Left colon (tissue), 2 donors: ENCODE results near the gene MPHOSPH9. TPM values are rescaled to one million over a fixed set of nuclear protein-coding genes. Genes with fewer than 3 reads are reported as not detected.
A peak's percentile ranks its signal among the peaks of the same experiment; 100 is the strongest.

Experiments used
- ATAC-seq: fragments of 200-7000 bp; cut with Tn5 transposase; one replicate; pipeline ENCODE4 v1.9.1; 2020; ENCODE audit warnings: mild to moderate bottlenecking, moderate library complexity
- DNase-seq, 2 donors: peaks; one replicate each; pipeline ENCODE4 v3.0.0-alpha.2; 2020
- intact Hi-C, 2 donors: fragments of 100-400 bp; cut with DNase I in 1 of 2; cut with micrococcal nuclease in 1 of 2; formaldehyde crosslinking; loops; one replicate each; pipeline versions ENCODE4 v1.11.2 to v1.14.0; 2022; cut with DNase I, micrococcal nuclease
- total RNA-seq, 2 donors: library from RNA; stranded (reverse); fragmentation: NEBNext Ultra II Directional; extraction: Animal tissue kit (Norgen Biotek cat#: 25700); gene quantifications; one replicate each; pipeline ENCODE4 v1.2.1, GENCODE V29; 2021
- donor health status: DM: no; HTN: no; CAD: no.
- donor health status: DM: yes; HTN: yes; CAD: no.

Gene MPHOSPH9
- total RNA-seq, 2 donors from 2014 or later = 12.3 to 19.8 TPM

DNA sequence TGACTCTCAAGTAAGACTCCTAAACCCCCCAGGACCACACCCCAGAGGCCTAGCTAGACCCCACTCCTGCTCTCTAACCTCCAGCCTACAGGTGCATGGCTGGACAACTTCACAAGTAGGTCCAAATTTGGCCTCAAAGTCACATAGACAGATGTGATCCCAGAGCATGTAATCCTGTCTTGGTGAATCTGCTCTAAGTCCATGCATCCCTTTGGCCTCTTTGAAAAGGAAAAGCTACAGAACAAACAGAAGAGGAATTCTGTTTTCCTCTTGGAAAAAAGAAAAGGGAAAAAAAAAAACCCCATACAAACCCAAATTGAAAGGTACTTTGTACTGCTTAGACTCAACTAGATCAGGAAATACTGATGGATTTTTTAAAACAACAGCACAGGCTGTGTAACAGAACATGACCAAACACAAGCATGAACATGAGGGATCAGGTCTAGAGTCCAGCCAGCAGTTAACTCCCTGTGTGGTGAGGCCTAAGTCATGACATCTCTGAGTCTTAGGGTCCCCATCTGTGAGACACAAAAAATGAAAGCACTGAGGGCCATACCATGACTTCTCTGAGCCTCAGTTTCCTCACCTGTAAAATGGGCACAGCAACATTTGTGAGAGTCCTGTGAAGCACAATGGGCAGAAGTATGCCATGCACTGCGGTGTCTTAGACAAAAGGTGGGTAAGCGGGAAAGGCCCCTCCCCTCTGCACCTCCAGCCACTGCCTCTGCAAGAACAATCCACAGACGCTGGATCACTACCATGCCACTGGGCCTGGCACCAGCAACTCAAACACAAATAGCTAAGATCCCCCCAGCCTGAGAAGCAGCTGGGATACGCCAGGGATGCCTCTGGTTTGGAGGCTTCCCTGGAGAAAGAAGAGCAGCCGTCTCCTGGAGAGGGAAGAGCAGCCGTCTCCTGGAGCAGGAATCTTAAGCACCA lies 92.0 kb downstream of the MPHOSPH9 start:
- DNase-seq = no peak
- peak; percentile 27 for ATAC-seq

GRCh38 chr12:123139926-123140675 lies 92.8 kb downstream of the MPHOSPH9 start:
- intact Hi-C loops = no loop called here
- DNase-seq = peak; percentile 62 to 71
- ATAC-seq = peak; percentile 54

More for the DNA sequence above, 92.0 kb downstream of the MPHOSPH9 start:
- intact Hi-C loops = no loop called here

DNA sequence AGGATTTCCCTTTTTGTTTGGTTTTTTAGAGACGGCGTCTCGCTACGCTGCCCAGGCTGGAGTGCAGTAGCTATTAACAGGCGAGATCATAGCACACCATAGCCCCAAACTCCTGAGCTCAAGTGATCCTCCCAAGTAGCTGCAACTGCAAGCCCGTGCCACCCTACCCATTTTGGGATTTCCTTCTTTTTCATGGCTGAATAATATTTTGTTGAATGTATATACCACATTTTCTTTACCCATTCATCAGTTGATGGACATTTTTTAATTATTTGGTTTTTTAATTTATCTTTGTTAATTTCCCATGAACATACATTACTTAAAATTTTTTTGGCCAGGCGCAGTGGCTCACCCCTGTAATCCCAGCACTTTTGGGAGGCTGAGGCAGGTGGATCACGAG lies 97.3 kb downstream of the MPHOSPH9 start:
- ATAC-seq = no peak
- intact Hi-C loops = no loop called here
- no peak for DNase-seq

DNA sequence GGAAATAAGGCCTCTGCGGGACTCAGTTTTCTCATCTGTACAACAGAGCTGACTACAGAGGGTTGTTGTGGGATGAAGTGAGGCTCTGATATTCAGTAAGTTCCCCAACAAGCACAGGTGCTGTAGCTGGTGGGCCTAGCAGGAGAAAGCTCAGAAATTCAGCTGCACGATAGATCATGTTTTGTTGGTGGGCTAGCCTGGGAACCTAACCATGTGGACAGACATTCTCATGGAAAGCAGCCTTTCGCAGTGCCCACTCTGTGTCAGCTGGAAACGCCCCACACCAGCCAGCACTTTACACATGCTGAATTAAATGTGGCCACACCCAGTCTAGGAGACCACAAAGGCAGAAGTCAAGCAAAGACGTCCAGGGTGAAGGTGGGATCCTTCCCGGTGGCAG lies 98.1 kb downstream of the MPHOSPH9 start:
- intact Hi-C loops = no loop called here
- ATAC-seq = no peak
- no peak for DNase-seq

GRCh38 chr12:123134271-123134671 lies 98.7 kb downstream of the MPHOSPH9 start:
- intact Hi-C loops = no loop called here
- ATAC-seq (no peak), DNase-seq (no peak)

DNA sequence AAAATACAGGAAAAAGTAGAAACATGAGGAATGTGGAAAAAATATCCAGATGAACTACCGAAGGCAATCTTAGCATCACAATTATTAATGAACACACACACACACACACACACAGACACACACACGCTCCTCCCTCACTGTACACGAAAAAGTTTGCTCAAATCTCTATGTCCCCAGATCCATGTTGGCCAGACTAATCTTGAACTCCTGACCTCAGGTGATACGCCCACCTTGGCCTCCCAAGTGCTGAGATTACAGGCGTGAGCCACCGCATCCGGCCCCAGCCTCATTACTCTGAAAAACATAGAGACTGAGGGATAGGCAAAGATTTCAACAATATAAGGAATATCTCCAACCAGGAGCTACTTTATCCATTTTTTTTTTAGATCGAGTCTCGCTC lies 99.2 kb downstream of the MPHOSPH9 start:
- DNase-seq (no peak), ATAC-seq (no peak)
- intact Hi-C loops = no loop called here

DNA sequence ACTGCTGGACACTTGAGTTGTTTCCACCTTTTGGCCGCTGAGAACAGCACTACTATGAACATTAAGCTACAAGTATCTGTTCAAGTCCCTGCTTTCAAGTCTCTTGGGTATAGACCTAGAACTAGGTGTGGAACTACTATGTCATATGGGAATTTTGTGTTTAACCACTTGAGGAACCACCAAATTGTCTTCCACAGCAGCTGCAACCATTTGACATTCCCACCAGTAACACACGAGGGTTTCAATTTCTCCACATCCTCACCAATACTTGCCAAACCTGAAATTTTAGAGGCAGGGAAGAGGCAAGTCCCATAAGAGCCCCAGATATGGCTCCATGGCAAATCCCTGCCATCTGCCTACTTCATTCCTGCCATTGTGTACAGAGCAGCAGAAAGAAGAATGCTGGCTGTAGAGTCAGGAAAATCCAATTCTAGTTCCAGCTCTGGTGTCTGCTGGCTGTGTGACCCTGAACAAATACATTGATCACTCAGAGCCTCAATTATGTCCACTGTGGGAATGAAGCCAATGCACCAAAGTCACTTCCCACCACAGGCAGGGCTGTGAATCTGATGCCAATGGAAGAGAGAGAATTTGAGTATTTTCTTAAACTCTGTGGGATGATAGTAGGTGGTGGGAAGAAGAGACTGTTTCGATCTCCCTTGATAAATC lies 99.9 kb downstream of the MPHOSPH9 start:
- DNase-seq (no peak), ATAC-seq (no peak)
- intact Hi-C loops = no loop called here

GRCh38 chr12:123131879-123132402 lies 101.0 kb downstream of the MPHOSPH9 start:
- intact Hi-C loops = no loop called here
- ATAC-seq = peak; percentile 83
- peak; percentile 62 to 74 for DNase-seq

DNA sequence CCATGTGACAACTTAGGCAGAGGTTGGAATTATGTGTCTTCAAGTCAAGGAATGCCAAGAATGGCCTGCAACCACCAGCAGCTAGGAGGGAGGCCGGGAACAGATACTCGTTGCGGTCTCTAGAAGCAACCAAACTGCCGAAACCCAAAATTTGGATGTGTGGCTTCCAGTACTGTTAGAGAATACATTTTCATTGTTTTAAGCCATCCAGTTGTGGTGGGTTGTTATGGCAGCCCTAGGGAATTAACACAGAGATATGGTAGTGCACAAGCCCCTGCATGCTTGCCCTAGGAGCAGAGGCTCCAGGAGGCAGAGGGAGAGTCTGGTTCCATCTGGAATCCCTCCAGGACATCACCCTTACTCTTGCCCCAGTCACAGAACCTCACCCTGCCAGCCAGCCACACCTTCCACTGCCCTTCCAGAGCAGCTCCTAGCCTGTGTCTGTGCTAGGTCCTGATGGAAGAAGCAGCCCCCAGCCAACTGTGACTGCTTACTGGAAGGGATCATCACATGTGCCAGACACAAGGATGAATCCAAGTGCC lies 101.6 kb downstream of the MPHOSPH9 start:
- DNase-seq = peak; percentile 57 to 65
- ATAC-seq = peak; percentile 82
- intact Hi-C loops = no loop called here

GRCh38 chr12:123129621-123130020 lies 103.3 kb downstream of the MPHOSPH9 start:
- DNase-seq (no peak), ATAC-seq (no peak)
- intact Hi-C loops = no loop called here

DNA sequence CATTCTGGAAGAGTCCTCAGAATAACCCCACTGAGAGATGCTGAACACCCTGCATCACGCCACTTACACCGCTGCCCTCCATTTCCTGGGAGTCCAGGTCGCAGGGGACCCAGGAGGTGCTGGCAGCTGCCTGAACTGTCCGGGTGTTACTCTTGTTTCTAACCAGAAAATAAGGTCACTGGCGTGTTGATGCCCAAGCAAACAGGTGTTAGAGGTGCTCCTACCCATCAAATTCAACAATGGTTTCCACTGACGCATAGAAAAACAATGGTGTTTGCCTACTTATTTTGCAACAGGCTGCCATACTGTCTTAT lies 105.8 kb downstream of the MPHOSPH9 start:
- DNase-seq (no peak), ATAC-seq (no peak)
- intact Hi-C loops = no loop called here

DNA sequence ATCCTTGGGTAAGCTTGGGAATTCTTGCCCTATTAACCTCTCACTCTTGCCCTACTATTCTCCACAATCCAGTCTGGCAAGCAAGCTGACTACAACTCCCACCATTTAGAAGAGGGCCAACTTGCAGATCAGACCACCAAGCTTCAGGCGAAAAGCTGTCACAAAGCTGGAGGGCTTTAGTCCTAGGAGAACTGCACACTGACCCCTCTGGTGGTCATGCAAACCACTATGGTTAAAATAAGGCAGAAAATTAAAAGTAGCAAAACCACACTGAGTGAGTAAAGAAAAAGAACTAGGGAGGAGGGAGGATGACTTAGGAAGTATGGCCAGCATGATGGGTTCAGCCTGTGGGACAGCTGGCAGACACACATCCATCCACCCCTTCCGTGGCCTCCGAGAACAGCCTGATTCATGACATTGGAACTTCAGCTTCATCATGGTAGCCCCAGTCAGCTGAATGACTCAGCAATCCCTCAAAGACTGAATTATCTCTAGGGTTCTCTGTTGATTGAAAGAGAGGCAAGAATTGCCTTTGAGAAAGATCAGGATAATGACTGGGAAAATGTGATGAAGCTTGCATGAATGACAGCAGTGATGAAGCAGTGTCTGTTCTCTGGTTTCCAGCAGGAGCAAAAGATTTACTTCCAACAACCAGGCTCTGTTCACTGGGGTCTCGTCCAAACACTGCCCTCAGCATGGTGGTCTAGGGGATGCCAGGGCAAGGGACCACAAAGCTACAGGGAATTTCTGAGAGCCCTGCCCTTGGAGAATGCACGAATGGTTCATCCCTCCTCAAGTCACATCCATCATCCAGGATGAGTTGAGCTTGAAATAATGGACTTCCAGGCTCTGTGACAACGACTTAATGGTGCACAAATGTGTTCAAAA lies 106.4 kb downstream of the MPHOSPH9 start:
- ATAC-seq (no peak), DNase-seq (no peak)
- intact Hi-C loops = no loop called here

GRCh38 chr12:123122626-123123025 lies 110.3 kb downstream of the MPHOSPH9 start:
- DNase-seq = no peak
- no peak for ATAC-seq
- intact Hi-C loops = no loop called here

- DNase-seq (no peak), ATAC-seq (no peak)
- intact Hi-C loops = no loop called here
Observed at GRCh38 chr12:123121670-123122069, 111.3 kb downstream of the MPHOSPH9 start.

GRCh38 chr12:123120452-123121166 lies 112.3 kb downstream of the MPHOSPH9 start:
- ATAC-seq (peak; percentile 89), DNase-seq (no peak)
- intact Hi-C loops = no loop called here

DNA sequence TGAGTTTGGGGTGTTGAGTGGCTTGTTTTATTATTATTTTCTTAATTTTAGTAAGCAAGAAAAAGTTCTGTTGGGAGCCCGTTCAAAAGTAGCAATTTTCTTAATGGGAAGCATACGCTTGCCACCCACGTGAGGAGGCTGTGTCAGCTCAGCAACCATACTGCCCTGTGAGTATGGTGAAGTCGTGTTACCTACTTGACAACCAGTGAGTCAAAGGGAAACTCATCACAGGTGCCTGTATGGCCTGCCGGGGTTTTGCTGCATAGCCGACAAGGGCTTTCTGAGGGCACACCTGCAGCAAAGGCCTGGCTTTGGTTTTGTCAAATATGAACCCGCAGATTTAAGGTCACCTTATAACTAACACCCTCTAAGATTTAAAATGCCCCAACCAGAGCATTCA lies 113.1 kb downstream of the MPHOSPH9 start:
- DNase-seq = no peak
- no peak for ATAC-seq
- intact Hi-C loops = no loop called here

- peak; percentile 61 for ATAC-seq
- intact Hi-C loops = no loop called here
- peak; percentile 49 to 54 for DNase-seq
Observed at GRCh38 chr12:123118497-123118896, 114.4 kb downstream of the MPHOSPH9 start.
